DOHH2 (cell line): Measurements from ENCODE around the gene IL1RAPL1.

Experiments
- H3F3A ChIP-seq: fragments of 200-600 bp; sonication (generic), shearing (Covaris generic); 2 replicates; pipeline ENCODE4 v1.6.0; 2016; ENCODE audit warnings: antibody characterized with exemption, mild to moderate bottlenecking; ENCODE audit not compliant: control insufficient read depth, insufficient read depth
- H3K27ac ChIP-seq: fragments of 200-600 bp; sonication (generic); 2 replicates; pipeline ENCODE4 v1.5.1; 2014; ENCODE audit warnings: low read depth, mild to moderate bottlenecking, low read length, moderate library complexity
- H3K27me3 ChIP-seq: fragments of 200-600 bp; sonication (generic); 2 replicates; pipeline ENCODE4 v1.6.1; 2014; ENCODE audit warnings: mild to moderate bottlenecking, low read length, mixed read lengths; ENCODE audit not compliant: control insufficient read depth
- H3K36me3 ChIP-seq: fragments of 200-600 bp; sonication (generic); 2 replicates; pipeline ENCODE4 v1.6.1; 2014; ENCODE audit warnings: mild to moderate bottlenecking, low read length, moderate library complexity, mixed read lengths; ENCODE audit not compliant: control insufficient read depth
- H3K4me1 ChIP-seq: fragments of 200-600 bp; sonication (generic); 2 replicates; pipeline ENCODE4 v1.6.1; 2014; ENCODE audit warnings: mild to moderate bottlenecking, low read length, mixed read lengths; ENCODE audit not compliant: control insufficient read depth
- H3K4me2 ChIP-seq: fragments of 200-600 bp; sonication (generic); 2 replicates; pipeline ENCODE4 v1.6.0; 2014; ENCODE audit warnings: mild to moderate bottlenecking, low read length, moderate library complexity
- H3K4me3 ChIP-seq: fragments of 200-600 bp; sonication (generic); 2 replicates; pipeline ENCODE4 v1.5.1; 2014; ENCODE audit warnings: mild to moderate bottlenecking, low read length, mixed read lengths
- H3K79me2 ChIP-seq: fragments of 200-600 bp; sonication (generic); 2 replicates; pipeline ENCODE4 v1.6.1; 2014; ENCODE audit warnings: mild to moderate bottlenecking, low read length, mixed read lengths; ENCODE audit not compliant: control insufficient read depth
- H3K9me2 ChIP-seq: fragments of 200-600 bp; sonication (generic); replicated peaks from 2 replicates; pipeline ENCODE4 v1.6.1; 2014; ENCODE audit warnings: mild to moderate bottlenecking, low read length, mixed read lengths; ENCODE audit not compliant: control insufficient read depth
- H3K9me3 ChIP-seq: fragments of 200-600 bp; sonication (generic); 2 replicates; pipeline ENCODE4 v1.6.1; 2014; ENCODE audit warnings: antibody characterized with exemption, low read length, mixed read lengths; ENCODE audit not compliant: control insufficient read depth, insufficient read depth
- H4K20me1 ChIP-seq: fragments of 200-600 bp; sonication (generic); 2 replicates; pipeline ENCODE4 v1.6.0; 2014; ENCODE audit warnings: low read depth, mild to moderate bottlenecking, antibody characterized with exemption, low read length, moderate library complexity; ENCODE audit not compliant: control insufficient read depth, insufficient read depth
- CTCF ChIP-seq: fragments of 200-600 bp; sonication (generic); IDR thresholded peaks from one replicate; pipeline ENCODE4 v1.5.1; 2014; ENCODE audit warnings: antibody characterized with exemption, mild to moderate bottlenecking, low read depth, low read length; ENCODE audit not compliant: poor library complexity, severe bottlenecking
- EZH2phosphoT487 ChIP-seq: fragments of 200-600 bp; sonication (generic); IDR thresholded peaks from 2 replicates; pipeline ENCODE4 v1.6.1; 2017; ENCODE audit warnings: borderline replicate concordance, mild to moderate bottlenecking, antibody characterized with exemption, low read length, moderate library complexity, mixed read lengths

The IL1RAPL1 gene

GRCh38 chrX:28625223-28625622, 38.0 kb downstream of the IL1RAPL1 start:
- Histone ChIP-seq H3K4me2 (no peak overlapping the region), H3K36me3 (no peaks in the 10 kb centered on the region), H3K9me3 (no peaks in the 10 kb centered on the region), H3F3A (no peaks in the 10 kb centered on the region), H3K9me2 (no peaks in the 10 kb centered on the region), H3K27ac (no peak overlapping the region), H3K4me1 (no peaks in the 10 kb centered on the region), H4K20me1 (no peaks in the 10 kb centered on the region), H3K4me3 (no peak overlapping the region), H3K27me3 (no peaks in the 10 kb centered on the region), H3K79me2 (no peaks in the 10 kb centered on the region)
- TF ChIP-seq EZH2phosphoT487, result no peak
- TF ChIP-seq CTCF, result no peak

GRCh38 chrX:28626515-28626914, 39.3 kb downstream of the IL1RAPL1 start:
- Histone ChIP-seq H3K79me2 (no peaks in the 10 kb centered on the region), H3K36me3 (no peaks in the 10 kb centered on the region), H4K20me1 (no peaks in the 10 kb centered on the region), H3K27me3 (no peaks in the 10 kb centered on the region), H3K9me3 (no peaks in the 10 kb centered on the region), H3K4me1 (no peaks in the 10 kb centered on the region), H3K4me2 (no peak overlapping the region), H3K9me2 (no peaks in the 10 kb centered on the region), H3K27ac (no peak overlapping the region), H3K4me3 (no peak overlapping the region), H3F3A (no peaks in the 10 kb centered on the region)
- TF ChIP-seq EZH2phosphoT487 (no peak), CTCF (no peak)

- Histone ChIP-seq H3K4me3 (no peak overlapping the region), H3K27me3 (no peaks in the 10 kb centered on the region)
Observed at GRCh38 chrX:28628120-28628519, 40.9 kb downstream of the IL1RAPL1 start.

GRCh38 chrX:28638775-28639174, 51.5 kb downstream of the IL1RAPL1 start:
- Histone ChIP-seq H4K20me1 (no peaks in the 10 kb centered on the region), H3K79me2 (no peaks in the 10 kb centered on the region), H3K27me3 (no peaks in the 10 kb centered on the region), H3K9me2 (no peaks in the 10 kb centered on the region), H3K9me3 (no peaks in the 10 kb centered on the region), H3K4me3 (no peak overlapping the region), H3K4me1 (no peaks in the 10 kb centered on the region), H3K4me2 (no peak overlapping the region), H3F3A (no peaks in the 10 kb centered on the region), H3K36me3 (no peaks in the 10 kb centered on the region), H3K27ac (no peak overlapping the region)
- TF ChIP-seq CTCF, result no peak

More at GRCh38 chrX:28628120-28628519, 40.9 kb downstream of the IL1RAPL1 start:
- H3K9me3 ChIP-seq, result no peaks in the 10 kb centered on the region
- no peaks in the 10 kb centered on the region for H3K4me1 ChIP-seq
- H4K20me1 ChIP-seq, result no peaks in the 10 kb centered on the region
- H3K4me2 ChIP-seq, result no peak overlapping the region
- H3K9me2 ChIP-seq, result no peaks in the 10 kb centered on the region
- H3K27ac ChIP-seq, result no peak overlapping the region
- H3K36me3 ChIP-seq, result no peaks in the 10 kb centered on the region
- H3F3A ChIP-seq, result no peaks in the 10 kb centered on the region
- TF ChIP-seq EZH2phosphoT487, result no peak
- H3K79me2 ChIP-seq, result no peaks in the 10 kb centered on the region
